Astrocyte (in vitro differentiated cells and primary cell): Measurements from ENCODE around the gene CNKSR2. TPM values are rescaled to one million over a fixed set of nuclear protein-coding genes. Genes with fewer than 3 reads are reported as not detected.
A peak's percentile ranks its signal among the peaks of the same experiment; 100 is the strongest.

ENCODE experiments used
- DNase-seq: peaks from one replicate; pipeline ENCODE4 v3.0.0-alpha.2; 2010; ENCODE audit warnings: low read depth
- FAIRE-seq: peaks from 2 replicates; lab custom pipeline; 2011; peaks lifted over from hg19 to GRCh38; lab: Jason Lieb, UNC
- H2AFZ ChIP-seq: 2 replicates; pipeline ENCODE4 v1.6.0; 2012; ENCODE audit warnings: low read depth, low read length, inconsistent platforms
- H3K27ac ChIP-seq: 2 replicates; pipeline ENCODE4 v1.5.1; 2011; ENCODE audit warnings: low read depth, low read length, inconsistent platforms
- H3K27me3 ChIP-seq: 2 replicates; pipeline ENCODE4 v1.6.0; 2011; ENCODE audit warnings: low read length, inconsistent platforms; ENCODE audit not compliant: insufficient read depth
- H3K36me3 ChIP-seq: 2 replicates; pipeline ENCODE4 v1.5.1; 2011; ENCODE audit warnings: low read length, inconsistent platforms; ENCODE audit not compliant: insufficient read depth
- H3K4me1 ChIP-seq: 2 replicates; pipeline ENCODE4 v1.5.1; 2011; ENCODE audit warnings: low read length, inconsistent platforms; ENCODE audit not compliant: insufficient read depth
- H3K4me2 ChIP-seq: 2 replicates; pipeline ENCODE4 v1.6.0; 2012; ENCODE audit warnings: low read length, inconsistent platforms
- H3K4me3 ChIP-seq: 2 replicates; pipeline ENCODE4 v1.5.1; 2011; ENCODE audit warnings: low read depth, mild to moderate bottlenecking, low read length, inconsistent platforms; ENCODE audit not compliant: insufficient read depth
- H3K79me2 ChIP-seq: 2 replicates; pipeline ENCODE4 v1.6.0; 2012; ENCODE audit warnings: mild to moderate bottlenecking, low read length, inconsistent platforms; ENCODE audit not compliant: insufficient read depth
- H3K9ac ChIP-seq: 2 replicates; pipeline ENCODE4 v1.6.0; 2012; ENCODE audit warnings: mild to moderate bottlenecking, low read length, inconsistent platforms
- H3K9me3 ChIP-seq: 2 replicates; pipeline ENCODE4 v1.5.1; 2012; ENCODE audit warnings: low read depth, mild to moderate bottlenecking, low read length, inconsistent platforms; ENCODE audit not compliant: insufficient read depth
- H4K20me1 ChIP-seq: 2 replicates; pipeline ENCODE4 v1.6.0; 2012; ENCODE audit warnings: low read length, inconsistent platforms; ENCODE audit not compliant: insufficient read depth
- H3K27ac Mint-ChIP-seq: one replicate; pipeline ENCODE4 v1.8.0; 2021; ENCODE audit warnings: mild to moderate bottlenecking, mixed read lengths; ENCODE audit not compliant: unreplicated experiment
- H3K27me3 Mint-ChIP-seq: one replicate; pipeline ENCODE4 v1.8.0; 2021; ENCODE audit warnings: low read depth, mixed read lengths; ENCODE audit not compliant: unreplicated experiment
- H3K36me3 Mint-ChIP-seq: one replicate; pipeline ENCODE4 v1.8.0; 2021; ENCODE audit warnings: low read depth, mixed read lengths; ENCODE audit not compliant: unreplicated experiment
- H3K4me1 Mint-ChIP-seq: one replicate; pipeline ENCODE4 v1.8.0; 2021; ENCODE audit warnings: low read depth, mixed read lengths; ENCODE audit not compliant: unreplicated experiment
- H3K4me3 Mint-ChIP-seq: one replicate; pipeline ENCODE4 v1.8.0; 2021; ENCODE audit warnings: mild to moderate bottlenecking, moderate library complexity, mixed read lengths; ENCODE audit not compliant: unreplicated experiment
- H3K9me3 Mint-ChIP-seq: one replicate; pipeline ENCODE4 v1.8.0; 2021; ENCODE audit warnings: mild to moderate bottlenecking, mixed read lengths; ENCODE audit not compliant: unreplicated experiment
- EZH2 ChIP-seq: IDR thresholded peaks from 2 replicates; pipeline ENCODE4 v1.6.1; 2012; ENCODE audit warnings: mild to moderate bottlenecking, low read length, inconsistent platforms; ENCODE audit not compliant: insufficient read depth
- total RNA-seq: library from RNA; stranded (reverse); gene quantifications from 2 replicates; pipeline ENCODE4 v1.2.1, GENCODE V29; 2021
- TF ChIP-seq, protein P1 (sequence below): IDR thresholded peaks from 2 replicates; pipeline ENCODE4 v1.5.1; 2011; ENCODE audit warnings: low read depth, mild to moderate bottlenecking, inconsistent platforms, low read length, moderate library complexity; ENCODE audit not compliant: insufficient read depth

The CNKSR2 gene
- total RNA-seq, 1 donor from 2014 or later: 4.1 TPM

DNA sequence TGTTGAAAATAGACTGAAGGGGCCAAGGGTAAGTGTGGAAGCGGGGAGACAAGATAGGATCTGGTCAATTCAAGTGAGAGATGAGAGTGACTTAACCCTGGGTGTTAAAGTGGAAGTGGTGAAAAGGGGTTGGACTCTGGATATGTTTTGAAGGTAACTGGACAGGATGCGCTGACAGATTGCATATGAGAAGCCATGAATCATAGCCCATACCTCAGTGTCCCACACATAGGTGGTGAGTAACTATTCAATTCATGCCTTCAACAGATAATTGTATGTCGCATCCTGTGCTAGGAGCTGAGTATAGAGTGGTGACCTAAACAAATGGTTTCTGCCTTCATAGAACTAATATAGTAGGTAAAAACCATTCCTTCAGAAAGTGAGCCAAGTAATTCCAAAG, 207.3 kb downstream of the CNKSR2 start:
- Mint-ChIP-seq H3K4me3 (no peak overlapping the region), H3K4me1 (no peaks in the 10 kb centered on the region), H3K9me3 (no peaks in the 10 kb centered on the region), H3K27ac (no peak overlapping the region), H3K27me3 (no peaks in the 10 kb centered on the region), H3K36me3 (no peaks in the 10 kb centered on the region)
- no peak overlapping the region for H2AFZ ChIP-seq
- H3K4me3 ChIP-seq: no peak overlapping the region
- H3K4me2 ChIP-seq: no peak overlapping the region
- no peaks in the 10 kb centered on the region for H3K27me3 ChIP-seq
- no peaks in the 10 kb centered on the region for H3K9me3 ChIP-seq
- no peaks in the 10 kb centered on the region for H3K79me2 ChIP-seq
- no peak for TF ChIP-seq EZH2
- TF ChIP-seq, protein P1, sequence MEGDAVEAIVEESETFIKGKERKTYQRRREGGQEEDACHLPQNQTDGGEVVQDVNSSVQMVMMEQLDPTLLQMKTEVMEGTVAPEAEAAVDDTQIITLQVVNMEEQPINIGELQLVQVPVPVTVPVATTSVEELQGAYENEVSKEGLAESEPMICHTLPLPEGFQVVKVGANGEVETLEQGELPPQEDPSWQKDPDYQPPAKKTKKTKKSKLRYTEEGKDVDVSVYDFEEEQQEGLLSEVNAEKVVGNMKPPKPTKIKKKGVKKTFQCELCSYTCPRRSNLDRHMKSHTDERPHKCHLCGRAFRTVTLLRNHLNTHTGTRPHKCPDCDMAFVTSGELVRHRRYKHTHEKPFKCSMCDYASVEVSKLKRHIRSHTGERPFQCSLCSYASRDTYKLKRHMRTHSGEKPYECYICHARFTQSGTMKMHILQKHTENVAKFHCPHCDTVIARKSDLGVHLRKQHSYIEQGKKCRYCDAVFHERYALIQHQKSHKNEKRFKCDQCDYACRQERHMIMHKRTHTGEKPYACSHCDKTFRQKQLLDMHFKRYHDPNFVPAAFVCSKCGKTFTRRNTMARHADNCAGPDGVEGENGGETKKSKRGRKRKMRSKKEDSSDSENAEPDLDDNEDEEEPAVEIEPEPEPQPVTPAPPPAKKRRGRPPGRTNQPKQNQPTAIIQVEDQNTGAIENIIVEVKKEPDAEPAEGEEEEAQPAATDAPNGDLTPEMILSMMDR: no peak
- FAIRE-seq: no peak
- H3K36me3 ChIP-seq: no peaks in the 10 kb centered on the region
- DNase-seq: no peak
- no peaks in the 10 kb centered on the region for H3K4me1 ChIP-seq
- no peak overlapping the region for H3K9ac ChIP-seq
- H4K20me1 ChIP-seq: no peaks in the 10 kb centered on the region
- no peak overlapping the region for H3K27ac ChIP-seq

DNA sequence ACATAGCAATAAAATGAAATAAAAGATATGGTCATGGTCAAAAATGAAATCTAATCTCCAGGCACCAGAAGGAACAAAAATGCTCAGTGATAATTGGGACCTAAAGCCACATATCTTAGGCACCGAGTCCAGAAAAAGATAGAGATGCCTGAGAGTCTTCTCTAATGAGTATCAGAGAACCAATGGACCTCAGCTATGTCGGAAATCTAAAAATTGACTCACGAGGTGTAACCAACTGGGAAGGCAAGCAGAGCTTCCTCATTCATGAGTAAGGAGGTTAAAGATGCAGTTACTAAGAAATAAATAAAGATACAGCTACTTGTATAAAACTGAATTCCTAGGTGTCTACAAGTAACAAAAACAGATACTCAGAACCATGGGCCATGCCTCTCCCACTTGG, 211.8 kb downstream of the CNKSR2 start:
- no peak for TF ChIP-seq EZH2
- TF ChIP-seq, protein P1: no peak
- Mint-ChIP-seq H3K9me3 (no peaks in the 10 kb centered on the region), H3K36me3 (no peaks in the 10 kb centered on the region), H3K4me3 (no peak overlapping the region), H3K27me3 (no peaks in the 10 kb centered on the region), H3K27ac (no peak overlapping the region), H3K4me1 (peaks cover 4% of the 10 kb centered on the region)
- no peak overlapping the region for H3K4me3 ChIP-seq
- H2AFZ ChIP-seq: no peak overlapping the region
- no peaks in the 10 kb centered on the region for H4K20me1 ChIP-seq
- H3K9ac ChIP-seq: no peak overlapping the region
- no peaks in the 10 kb centered on the region for H3K36me3 ChIP-seq
- DNase-seq: no peak
- peak; percentile 77 for FAIRE-seq
- H3K9me3 ChIP-seq: no peaks in the 10 kb centered on the region
- no peaks in the 10 kb centered on the region for H3K4me1 ChIP-seq
- H3K79me2 ChIP-seq: no peaks in the 10 kb centered on the region
- H3K27ac ChIP-seq: no peak overlapping the region
- no peak overlapping the region for H3K4me2 ChIP-seq
- no peaks in the 10 kb centered on the region for H3K27me3 ChIP-seq

DNA sequence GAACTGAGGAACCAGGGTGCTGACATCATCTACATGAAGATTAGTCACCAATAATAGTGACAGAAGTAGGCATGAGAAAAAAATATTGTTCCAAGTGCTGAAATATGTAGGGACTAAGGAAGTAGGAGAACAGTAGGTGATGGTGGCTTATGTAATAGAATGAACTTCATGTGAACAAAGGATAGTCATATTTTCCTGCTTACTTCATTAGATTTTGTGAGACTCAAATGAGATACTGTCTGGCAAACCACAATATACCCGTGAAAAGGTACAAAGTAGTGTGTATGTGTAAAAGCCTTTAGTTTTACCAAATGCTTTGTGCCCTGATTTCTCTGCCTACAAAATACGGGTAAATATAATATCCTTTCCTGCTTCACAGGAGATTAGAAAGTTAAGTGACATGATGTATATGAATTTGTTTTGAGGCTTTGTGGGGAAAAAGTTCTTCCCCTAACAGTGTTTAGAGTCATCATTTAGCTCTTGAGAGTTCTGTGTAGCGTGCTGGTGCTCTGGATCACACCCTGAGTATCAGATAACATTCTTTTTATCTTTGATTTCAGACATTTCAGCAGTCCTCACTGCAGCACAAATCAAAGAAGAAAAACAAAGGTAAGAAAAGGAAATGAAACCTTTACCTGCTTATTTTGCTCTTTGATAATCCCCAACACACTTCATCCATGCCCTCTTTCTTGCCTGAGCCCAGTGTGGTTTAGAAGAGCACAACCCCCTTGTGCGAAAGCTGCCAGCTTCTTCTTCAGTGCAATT, 216.0 kb downstream of the CNKSR2 start:
- H3K36me3 Mint-ChIP-seq: no peaks in the 10 kb centered on the region

More for the DNA sequence above, 216.0 kb downstream of the CNKSR2 start:
- no peak overlapping the region for H3K27ac Mint-ChIP-seq
- Histone ChIP-seq H2AFZ (no peak overlapping the region), H3K9ac (no peak overlapping the region), H3K79me2 (no peaks in the 10 kb centered on the region), H3K4me3 (no peak overlapping the region), H3K9me3 (no peaks in the 10 kb centered on the region), H4K20me1 (no peaks in the 10 kb centered on the region), H3K36me3 (no peaks in the 10 kb centered on the region), H3K27ac (no peak overlapping the region), H3K4me1 (no peaks in the 10 kb centered on the region), H3K4me2 (no peak overlapping the region), H3K27me3 (no peaks in the 10 kb centered on the region)
- peaks cover 4% of the 10 kb centered on the region for H3K4me1 Mint-ChIP-seq
- DNase-seq: no peak
- no peak overlapping the region for H3K4me3 Mint-ChIP-seq
- H3K9me3 Mint-ChIP-seq: no peaks in the 10 kb centered on the region
- FAIRE-seq: peak; percentile 95
- no peak for TF ChIP-seq EZH2
- TF ChIP-seq, protein P1: no peak
- no peaks in the 10 kb centered on the region for H3K27me3 Mint-ChIP-seq
